ENCODE results near the gene ETV6.
"Not testable (repeated sequence)": the region's sequence is repeated elsewhere in the genome, so short reads cannot be mapped to it uniquely, and the experiment has no call there.

The ETV6 gene

DNA sequence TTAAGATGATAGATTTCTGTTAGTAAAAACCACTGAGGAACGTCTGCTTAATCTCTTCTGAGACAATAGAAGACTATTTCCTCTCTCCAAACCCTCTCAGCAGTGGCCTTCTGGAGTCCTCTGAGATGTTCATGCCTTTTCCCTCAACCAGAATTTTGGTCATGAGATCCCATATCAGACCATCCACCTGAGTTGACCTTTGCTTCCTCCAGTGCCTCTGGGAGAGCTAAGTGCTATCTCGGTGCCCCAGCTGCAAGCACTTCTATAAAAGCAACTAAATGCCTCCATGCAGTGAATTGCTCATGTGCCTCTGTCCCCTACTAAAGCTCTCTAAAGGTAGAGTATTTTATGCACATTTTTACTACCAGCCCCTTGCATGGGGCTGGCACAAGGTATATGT lies 248.4 kb downstream of the ETV6 start:
- no peak for DNase-seq

DNA sequence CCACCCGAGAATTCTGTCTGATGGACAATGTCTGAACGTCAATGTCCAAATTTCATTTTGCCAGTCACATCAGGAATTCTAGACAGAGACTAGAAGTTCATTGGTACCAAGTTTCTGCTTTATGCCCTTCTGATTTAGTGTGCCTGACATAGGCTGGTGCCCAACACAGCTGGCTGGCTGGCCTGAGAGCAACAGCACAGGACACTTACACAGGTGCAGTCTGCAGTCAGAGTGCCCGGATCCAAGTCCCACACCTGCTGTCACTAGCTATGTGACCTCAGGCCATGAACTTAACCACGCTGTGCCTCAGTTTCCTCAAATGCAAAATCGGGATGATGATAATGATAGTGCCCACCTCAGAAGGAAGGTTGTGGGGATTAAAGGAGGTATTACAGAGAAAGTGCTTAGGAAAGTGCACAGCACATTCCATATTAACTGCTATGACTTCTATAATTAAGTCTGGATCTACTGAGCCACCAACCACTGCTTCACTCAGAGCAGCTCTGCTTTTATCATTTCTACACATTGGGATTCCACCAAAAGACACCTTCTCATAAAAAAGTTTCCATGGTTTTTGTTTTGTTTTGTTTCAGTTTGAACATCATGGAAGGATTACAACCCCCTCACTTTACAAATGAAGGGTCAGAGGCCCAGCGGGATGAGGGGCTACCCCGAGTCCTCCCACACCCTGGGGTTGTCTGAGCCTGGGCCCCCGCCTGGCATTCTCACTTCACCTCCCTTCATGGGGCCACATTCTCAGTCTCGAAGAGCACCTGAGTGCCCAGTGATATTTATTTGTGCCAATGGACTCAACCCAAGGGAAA lies 252.4 kb downstream of the ETV6 start:
- DNase-seq, result no peak

DNA sequence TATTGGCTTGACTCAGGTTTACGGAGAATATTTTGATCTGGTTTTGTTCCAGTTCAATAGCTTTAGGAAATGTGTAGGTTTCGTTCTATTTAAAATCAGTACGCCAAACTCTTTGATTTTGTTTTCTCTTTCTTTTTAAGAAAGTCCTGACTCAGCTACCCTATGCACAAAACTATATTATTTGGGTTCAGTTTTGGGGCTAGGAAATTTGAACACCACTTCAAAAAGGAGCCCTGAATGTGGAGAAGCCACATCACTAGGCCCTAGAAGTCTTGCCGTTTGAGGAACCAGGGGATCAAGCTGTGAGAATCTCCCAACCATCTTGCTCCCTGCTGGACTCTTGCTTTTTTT lies 253.0 kb downstream of the ETV6 start:
- no peak for DNase-seq

DNA sequence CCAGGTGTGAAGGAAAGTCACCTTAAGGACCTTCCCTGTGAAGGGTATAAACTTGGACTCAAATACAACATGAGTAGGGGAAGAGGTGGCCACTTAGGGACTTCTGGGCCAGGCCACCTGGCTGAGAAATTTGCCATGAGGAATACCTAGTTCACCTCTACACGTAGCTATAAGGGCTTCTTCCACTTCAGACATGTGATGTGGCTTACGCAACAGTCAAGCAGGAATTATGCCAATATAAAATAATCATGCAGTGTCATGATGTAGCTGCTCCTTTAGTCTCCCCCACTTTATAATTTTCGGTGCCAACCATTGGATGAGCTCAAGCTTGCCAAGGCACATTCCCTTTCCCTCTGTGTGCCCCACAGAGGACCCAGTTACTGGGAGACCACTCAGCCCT lies 254.7 kb downstream of the ETV6 start:
- no peak for DNase-seq

DNA sequence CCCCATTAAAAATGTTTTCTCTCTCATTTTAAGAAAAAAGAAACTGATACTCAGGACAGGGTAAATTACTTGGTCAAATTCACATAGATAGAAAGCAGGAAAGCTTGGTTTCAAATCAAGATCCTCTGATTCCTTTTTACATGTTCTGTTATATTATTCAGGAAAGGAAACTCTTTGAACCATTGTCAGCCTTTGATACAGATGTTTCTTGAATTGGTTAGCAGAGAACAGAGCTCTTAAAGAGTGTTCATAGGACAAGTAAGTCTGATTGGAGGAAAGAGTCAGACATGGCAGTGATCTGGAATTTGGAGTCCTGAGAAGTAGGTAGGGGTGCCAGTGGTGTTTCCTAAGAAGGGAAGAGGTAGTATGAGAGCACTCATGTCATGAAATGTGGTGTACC lies 256.1 kb downstream of the ETV6 start:
- no peak for DNase-seq

DNA sequence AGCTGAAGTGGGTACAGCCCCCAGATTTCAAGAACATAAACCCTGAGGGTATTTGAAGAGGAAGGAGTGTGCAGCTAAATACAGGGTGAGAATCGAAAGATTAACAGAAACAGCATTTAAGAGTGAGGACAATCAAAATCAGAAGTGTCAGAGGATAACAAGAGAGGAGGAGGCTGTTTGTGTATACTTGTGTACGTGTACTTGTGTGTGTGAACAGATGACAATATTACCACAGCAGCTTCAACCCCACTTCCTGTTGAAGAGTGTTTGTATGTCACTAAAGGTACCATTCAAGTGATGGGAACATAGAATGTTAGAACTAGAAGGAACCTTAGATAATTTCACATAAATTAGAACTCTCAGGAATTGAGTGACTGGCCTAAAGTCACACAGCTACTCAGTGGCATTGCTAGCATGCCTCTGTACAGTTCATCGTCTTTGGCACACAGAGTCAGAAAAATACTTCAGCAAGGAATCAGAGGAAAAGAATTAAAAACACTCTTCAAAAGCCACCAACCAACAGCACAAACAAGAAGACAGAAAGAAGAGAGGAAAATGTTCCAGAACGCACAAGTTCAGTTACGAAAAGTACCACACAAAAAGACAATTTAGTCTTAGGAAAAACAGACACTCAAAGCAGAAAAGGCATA lies 256.9 kb downstream of the ETV6 start:
- DNase-seq, result no peak

DNA sequence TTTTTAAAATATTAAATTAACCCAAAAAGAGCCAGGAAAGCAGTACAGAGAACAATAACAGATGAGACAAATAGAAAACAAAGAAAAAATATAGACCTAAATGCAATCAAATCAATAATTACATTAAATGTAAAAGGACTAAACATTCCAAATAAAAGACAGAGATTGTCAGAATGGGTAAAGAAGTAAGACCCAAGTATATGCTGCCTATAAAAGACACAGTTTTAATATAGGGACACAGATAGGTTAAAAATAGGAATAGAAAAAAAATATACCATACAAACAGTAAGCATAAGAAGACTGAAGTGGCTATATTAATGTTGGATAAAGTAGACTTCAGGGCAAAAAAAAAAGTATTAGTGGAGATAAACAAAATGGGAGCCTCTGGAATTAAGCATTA lies 258.2 kb downstream of the ETV6 start:
- DNase-seq, result no peak

DNA sequence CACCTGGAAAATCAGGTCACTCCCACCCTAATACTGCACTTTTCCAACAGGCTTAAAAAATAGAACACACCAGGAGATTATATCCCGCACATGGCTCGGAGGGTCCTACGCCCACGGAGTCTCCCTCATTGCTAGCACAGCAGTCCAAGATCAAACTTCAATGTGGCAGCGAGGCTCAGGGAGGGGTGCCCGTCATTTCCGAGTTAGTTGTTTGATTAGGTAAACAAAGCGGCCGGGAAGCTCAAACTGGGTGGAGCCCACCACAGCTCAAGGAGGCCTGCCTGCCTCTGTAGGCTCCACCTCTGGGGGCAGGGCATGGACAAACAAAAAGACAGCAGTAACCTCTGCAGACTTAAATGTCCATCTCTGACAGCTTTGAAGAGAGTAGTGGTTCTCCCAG lies 259.9 kb downstream of the ETV6 start:
- not testable (repeated sequence) for DNase-seq

DNA sequence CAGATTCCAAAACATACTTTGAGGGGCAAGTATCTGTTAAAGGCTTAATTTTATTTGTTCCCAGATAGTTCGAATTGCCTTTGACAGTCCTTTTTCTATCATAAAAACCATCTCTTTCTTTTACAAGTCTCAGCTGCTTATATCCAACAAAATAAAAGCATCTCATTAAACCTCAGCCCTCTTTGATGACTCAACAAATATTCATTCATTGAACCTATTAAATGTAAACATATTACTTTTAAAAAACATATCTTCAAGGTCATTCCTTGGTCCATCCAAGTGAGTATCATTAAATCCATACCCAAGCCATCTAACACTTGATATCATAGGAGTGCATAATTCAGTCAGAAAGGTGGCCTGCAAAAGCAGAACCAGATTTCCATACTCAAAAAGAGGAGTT lies 266.6 kb downstream of the ETV6 start:
- no peak for DNase-seq

DNA sequence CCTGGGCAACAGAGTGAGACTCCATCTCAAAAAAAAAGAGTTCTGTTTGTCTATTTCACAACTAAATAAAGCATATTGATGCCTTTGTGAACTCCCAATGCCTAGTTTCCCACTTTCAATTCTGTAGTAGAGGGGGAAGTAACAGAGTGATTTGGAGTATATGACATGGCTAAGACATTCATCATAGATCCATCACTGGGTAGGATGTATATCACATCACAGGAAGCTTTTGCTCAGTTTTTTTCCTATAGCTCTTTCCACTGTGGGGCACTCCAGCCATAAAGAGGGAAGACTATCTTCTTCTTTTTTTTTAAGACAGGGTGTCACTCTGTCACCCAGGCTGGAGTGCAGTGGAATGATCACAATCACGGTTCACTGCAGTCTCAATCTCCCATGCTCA lies 267.3 kb downstream of the ETV6 start:
- no peak for DNase-seq

DNA sequence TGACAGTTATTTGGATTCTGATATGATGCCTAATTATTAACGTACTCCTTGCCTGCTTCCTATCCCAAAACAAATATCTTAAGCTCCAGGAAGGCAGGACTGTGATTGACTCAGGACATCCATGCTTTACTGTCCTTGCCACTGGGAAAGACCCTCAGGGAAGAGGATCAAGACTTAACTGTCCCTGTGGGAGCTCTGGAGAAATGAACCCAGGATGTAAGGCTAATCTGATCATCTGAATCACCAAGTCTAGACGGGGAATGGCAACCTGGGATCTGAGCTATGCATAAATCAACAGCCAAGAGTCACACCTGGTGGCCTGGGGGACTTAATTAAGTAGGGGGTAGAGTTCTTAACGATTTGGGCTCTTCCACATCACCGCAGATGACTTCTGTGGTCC lies 268.0 kb downstream of the ETV6 start:
- no peak for DNase-seq

DNA sequence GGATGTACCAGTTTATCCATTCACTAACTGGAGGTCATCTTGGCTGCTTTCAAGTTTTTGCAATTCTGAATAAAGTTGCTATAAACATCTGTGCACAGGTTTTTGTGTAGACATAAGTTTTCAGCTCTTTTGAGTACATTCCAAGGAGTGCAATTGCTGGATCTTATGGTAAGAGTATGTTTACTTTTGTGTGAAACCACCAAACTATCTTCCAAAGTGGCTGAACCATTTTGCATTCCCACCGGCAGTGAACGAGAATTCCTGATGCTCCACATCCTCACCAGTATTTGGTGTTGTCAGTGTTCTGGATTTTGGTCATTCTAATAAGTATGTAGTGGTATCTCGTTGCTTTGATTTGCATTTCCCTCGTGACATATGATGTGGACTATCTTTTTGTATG lies 270.8 kb downstream of the ETV6 start:
- no peak for DNase-seq

DNA sequence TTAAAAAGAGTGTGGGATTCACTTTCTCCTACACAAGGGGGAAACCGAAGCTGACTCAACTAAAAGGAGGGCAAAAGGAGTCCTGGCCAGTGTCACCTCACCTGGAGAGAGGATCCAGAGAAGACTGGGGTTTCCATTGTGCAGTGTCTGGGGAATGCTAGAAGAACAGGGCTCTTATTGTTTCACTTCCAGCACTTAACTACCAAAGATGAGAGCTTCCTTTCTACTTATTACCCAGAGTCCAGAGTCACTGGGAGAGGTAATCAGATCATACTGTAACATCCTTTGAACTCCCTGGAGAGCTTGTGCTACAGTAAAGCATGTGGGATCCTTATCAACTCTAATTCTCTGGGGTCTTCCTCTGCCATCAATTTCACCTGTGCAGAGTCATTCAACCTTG lies 272.9 kb downstream of the ETV6 start:
- DNase-seq, result no peak

DNA sequence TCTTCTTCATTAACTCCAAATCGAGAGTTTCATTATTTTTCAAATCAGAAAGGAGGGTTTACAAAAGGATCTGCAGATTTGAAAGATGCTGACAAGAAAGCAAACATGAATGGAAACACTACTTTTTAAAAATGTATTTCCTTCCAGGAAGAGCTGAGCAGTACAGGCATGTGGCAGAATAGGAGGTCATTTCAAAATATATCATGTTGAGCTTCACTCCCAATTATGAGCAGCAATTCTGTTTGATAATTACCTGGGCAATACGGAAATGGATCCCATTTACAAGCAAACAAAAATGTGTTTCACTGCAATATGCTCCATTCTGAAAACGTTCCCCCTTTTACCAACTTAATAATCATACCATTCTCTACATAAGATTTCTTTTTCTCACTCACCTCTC lies 273.6 kb downstream of the ETV6 start:
- no peak for DNase-seq

DNA sequence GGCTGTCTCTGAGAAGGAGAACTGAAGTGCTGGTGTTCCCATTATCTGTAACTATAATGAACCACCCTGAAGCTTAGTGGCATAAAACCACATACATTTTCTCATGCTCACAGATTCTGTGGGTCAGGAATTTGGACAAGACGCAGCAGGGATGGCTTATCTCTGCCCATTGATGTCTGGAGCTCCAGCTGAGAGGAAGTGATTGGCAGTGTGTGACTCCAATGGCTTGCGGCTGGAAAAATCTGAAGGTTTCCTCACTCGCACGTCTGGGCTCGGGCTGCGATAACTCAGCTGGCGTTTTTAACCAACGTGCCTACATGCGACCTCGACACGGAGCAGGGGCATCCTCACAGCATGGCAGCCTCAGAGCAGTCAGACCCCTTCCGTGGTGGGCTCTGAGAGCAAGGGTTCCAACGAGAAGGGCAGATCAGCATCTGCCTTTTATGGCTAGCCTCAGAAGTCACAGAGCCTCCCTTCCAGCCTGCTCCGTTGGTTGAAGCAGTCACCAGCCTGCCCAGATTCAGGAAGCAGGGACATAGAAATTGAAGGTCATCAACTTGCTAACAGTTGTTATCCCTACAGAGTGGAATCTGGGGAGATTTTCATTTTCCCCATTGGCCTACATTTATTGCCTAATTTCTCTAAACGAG lies 277.9 kb downstream of the ETV6 start:
- DNase-seq, result no peak

DNA sequence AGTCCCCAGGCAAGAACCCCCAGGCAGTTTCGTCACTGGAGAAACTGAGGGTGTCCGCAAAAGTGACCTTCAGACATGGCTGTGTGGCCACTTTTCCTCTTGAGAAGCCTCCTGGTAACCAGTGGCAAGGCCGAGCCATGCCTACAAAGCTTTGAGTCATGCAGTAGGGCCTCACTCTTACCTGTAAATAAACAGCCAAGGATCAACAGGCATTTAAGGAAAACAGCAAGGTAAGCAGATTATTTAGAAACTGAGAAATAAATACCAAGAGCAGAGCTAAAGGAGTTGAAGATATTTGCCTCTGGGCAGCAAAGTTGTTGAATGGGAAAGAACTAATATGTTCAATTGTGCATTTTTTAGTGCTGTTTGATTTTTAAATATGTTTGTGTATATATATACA lies 280.2 kb downstream of the ETV6 start:
- DNase-seq, result no peak

DNA sequence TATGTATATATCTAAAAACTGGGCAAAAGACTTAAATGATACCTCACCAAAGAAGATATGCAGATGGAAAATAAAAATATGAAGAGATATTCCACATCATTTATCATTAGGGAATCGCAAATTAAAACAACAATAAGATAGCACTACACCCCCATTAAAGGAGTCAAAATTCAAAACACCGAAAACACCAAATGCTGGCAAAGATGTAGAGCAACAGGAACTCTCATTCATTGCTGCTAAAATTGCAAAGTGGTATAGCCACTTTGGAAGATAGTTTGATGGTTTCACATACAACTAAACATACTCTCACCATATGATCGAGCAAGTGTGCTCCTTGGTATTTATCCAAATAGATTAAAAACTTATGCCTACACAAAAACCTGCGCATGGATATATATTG lies 289.7 kb downstream of the ETV6 start:
- DNase-seq, result no peak

DNA sequence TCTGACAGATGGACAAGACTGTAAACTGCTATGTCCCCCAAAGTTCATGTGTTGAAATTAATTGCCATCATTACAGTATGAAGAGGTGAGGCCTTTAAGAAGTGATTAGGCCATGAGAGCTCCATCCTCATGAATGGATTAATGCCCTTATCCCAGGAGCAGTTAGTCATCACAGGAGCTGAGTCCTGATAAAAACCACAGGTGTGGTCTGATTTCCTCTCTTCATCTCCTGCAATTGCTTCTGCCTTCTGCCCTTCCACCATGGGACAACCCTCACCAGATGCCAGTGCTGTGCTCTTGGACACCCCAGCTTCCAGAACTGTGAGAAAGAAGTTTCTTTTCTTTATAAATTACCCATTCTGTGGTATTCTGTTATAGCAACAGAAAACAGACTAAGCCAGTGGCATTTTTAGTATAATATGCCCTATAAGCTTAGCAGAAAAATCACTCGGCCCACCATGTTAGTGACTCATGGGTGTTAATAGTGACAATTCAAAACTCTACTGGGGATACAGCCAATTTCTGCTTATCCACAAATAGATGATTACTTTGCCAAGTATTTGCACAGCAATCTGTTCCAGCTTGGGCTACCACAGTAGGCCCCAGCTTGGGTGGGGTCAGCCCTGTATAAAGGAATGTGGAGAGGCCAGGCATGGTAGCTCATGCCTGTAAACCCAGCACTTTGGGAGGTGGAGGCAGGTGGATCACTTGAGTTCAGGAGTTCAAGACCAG lies 292.3 kb downstream of the ETV6 start:
- no peak for DNase-seq

DNA sequence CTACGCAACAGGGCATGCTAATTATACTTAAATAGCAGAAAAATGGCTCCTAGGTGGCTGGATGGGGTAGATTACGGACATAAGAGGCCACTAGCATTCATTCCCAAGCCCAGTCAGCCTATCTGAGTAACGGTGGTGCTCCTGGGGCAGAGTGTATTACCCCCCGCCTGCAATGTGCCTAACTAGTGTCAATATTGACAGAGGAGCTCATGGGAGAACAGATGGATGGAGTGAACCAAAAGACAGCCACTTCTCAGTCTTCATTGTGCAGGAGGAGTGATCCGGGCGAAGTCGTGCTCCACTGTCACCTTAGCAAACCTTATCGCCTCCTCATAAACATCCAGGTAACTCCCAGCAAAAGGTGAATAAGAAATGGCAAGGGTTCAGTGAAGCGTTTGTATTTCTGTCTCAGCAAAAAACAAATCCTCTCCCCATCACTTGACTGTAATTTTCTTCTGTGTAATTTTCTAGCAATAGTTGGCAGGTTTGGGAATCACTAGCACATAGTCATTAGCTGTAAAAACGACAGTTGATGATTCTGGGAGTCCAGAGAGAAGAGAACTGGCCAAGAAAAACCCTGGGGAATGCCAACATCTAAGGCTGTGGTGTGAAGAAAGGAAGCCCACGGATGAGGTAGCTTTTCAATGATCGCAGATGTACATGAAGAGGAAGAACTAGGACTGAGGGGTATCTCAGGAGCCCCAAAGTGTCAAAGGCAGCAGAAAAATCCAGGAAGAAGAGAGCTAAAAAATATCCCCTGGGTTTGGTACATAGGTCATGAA lies 294.6 kb downstream of the ETV6 start:
- no peak for DNase-seq
